ENCODE results near the gene USP50.
"Not testable (repeated sequence)": the region's sequence is repeated elsewhere in the genome, so short reads cannot be mapped to it uniquely, and the experiment has no call there.

Gene USP50

DNA sequence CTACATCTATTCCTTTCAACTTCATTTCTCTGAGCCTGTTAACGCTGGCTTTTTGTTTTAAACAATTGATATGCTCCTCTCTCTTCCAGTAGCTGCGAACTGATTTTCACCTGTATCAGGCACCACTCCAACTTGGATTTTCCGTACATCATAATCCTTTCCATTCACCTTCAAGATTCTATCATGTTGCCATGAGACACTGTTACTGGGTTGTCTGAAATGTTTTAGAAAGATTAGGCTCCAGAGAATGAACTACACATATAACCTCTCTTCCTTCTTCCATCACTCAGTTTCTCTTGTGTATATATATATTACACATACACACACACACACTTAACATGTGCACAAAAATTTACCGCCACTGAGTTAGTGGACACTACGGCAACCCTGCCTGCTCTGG is at the start of gene USP50:
TSS of gene USP50 (minus strand) at position 101 of the 400 bp plus-strand sequence. CDS start 141 bp downstream, outside the sequence.
- no peak for DNase-seq

DNA sequence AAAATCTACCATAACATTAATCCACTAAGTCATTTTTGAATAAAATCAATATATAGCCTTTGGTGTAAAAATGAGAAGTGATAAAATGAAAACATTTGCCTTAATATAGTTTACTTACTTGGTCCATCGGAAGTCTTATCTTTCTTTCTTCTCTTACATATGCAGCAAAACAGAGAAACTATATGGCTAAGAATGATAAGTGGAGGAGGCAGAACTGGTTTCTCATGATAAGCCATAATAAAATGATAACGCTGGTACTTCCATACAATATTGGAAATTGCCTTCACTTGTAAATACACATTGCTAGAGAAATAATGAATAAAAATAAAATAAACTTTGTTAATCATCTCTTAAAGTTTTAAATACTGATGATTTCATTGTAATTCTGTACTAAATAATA is 47.8 kb upstream of the USP50 start:
- DNase-seq: no peak

GRCh38 chr15:50593761-50594160 is 47.3 kb upstream of the USP50 start:
- no peak for DNase-seq

DNA sequence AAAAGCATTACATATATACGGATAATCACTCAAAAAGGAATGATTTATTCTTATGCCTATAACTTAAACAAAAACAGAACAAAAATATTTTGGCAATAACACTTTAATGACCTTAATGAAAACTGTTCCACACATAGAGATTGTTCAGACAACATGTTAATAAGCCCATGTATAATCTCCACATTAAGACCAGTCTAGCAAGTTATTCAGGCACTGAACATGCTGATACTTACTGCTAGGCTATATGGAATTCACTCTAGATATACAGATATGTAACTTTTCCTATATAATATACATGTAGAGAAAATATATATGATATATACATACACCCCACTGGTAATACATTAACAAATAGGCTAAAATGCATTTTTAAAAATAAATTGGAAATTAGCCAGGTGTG is 43.8 kb upstream of the USP50 start:
- no peak for DNase-seq

DNA sequence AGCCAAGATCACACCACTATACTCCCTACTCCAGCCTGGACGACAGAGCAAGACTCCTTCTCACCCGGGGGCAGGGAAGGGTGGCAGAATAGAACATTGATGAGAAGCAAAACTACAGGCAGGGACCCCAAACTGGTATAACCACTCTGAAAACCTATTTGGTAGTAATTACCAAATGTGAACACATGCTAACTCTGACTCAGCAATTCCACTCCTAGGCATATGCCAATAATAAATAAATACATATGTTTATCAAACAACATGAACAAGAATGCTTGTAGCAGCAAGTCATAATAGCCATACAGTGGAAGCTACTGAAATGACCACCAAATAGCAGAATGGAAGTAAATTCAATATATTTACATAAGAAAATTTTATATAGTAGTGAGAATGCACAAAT is 31.0 kb upstream of the USP50 start:
- DNase-seq: no peak

DNA sequence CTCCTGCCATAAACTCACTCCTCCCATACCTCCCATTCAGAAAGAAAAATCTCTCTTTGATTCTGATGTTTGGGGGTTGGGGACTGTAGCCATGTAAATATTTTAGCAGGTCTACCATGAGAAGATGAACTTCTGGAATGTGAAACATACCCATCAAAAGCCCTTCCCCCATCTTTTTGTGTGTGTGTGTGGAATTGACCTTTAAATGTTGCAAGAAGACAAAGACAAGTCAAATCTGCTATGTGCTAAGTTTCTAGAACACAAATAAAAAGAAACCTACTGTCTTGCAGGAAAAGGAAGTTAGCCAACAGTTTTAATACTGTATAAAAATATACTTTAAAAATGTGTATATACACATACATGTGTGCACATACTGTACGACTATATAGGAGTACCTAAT is 29.7 kb upstream of the USP50 start:
- no peak for DNase-seq

DNA sequence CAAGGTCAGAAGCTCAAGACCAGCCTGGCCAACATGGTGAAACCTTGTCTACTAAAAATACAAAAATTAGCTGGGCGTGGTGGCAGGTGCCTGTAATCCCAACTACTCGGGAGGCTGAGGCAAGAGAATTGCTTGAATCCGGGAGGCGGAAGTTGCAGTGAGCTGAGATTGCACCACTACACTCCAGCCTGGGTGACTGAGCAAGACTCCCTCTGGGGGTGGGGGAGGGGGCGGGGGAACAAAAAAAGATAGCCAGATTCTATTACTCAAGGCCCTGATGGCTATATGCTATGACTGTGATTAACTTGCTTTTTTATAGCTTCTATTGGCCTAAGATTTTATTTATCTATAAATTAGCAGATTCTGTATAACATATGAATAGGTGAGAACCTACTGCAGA is 27.4 kb upstream of the USP50 start:
- DNase-seq: not testable (repeated sequence)

GRCh38 chr15:50563756-50564155 is 17.3 kb upstream of the USP50 start:
- DNase-seq: no peak

DNA sequence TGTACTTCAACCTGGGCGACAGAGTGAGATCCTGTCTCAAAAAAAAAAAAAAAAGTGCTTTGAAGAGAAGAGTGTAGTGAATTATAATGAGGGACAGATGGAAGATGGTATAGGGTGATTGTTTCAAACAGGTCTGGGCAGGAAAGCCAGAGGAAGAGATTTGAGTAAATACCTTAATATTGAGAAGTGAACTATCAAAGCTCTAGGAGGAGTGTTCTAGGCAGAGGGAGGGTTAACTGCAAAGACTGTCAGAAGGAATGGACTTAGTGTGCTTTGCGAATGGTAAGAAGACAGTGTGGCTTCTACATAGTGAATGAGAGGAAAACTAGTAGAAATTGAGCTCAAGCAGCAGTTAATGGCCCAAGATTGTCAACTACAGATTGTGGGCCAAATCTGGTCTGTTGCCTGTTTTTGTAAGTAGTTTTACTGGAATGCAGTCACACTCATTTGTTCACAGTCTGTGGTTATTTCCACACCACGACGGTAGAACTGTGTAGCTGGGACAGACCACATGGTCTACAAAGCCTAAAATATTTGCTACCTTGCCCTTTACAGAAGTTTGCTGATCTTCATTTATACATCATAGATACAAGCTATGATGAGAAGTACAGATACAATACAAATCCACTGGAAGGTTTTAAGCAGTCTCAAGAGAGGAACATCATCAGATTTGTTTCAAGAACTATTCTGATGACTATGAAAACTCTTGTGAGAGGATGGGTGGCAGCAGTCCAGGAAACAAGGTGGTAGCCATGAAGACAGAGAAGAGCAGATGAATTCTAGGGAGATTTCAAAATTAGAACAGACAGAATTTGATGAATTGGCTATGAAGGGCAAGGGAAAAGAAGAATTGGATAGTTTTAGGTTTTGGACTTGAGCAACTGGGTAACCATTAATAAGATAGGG is 16.5 kb upstream of the USP50 start:
- DNase-seq: no peak

DNA sequence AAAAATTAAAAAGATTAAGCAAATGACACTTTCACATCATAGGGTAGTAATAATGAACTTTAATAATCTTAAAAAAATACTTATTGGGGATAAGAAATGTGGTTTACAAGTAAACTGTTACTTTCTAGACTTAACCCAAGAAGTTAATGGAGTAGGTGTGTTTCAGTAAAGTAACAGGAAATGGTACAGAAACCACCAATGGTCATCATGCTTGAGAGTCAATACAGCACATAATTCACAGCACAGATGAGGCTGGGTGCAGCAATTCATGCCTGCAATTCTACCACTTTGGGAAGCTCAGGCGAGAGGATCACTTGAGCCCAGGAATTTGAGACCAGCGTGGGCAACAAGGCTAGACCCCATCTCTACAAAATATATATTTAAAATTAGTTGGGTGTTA is 11.5 kb upstream of the USP50 start:
- DNase-seq: no peak

GRCh38 chr15:50556642-50557371 is 10.3 kb upstream of the USP50 start:
- no peak for DNase-seq

DNA sequence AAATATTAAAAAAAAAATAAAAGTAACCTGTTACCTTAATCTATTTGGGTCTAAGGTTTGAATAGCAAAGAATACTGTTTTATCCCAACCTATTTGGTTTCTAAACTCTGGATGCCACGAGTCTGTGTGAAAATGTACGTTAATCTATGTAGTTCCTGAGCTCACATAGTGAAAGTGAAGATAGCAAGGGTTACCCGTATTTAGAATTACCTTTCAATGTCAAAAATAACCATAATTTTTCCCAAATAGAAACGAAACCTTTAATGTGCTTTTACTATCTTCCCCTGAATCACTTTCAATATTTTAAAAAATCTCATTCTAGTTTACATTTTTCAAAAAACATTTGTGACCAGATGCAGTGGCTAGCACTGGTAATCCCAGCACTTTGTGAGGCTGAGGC is 5.8 kb upstream of the USP50 start:
- no peak for DNase-seq

DNA sequence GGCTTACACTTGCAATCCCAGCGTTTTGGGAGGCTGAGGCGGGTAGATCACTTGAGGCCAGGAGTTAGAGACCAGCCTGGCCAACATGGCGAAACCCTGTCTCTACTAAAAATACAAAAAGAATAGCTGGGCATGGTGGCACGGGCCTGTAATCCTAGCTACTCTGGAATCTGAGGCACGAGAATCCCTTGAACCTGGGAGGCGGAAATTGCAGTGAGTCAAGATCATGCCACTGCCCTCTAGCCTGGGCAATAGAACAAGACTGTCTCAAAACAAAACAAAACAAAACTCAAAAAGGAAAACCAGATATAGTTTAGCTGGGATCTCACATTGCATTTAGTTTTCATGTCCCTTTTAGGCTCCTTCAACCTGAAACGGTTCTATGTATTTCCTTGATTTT is 2.9 kb upstream of the USP50 start:
- DNase-seq: no peak

DNA sequence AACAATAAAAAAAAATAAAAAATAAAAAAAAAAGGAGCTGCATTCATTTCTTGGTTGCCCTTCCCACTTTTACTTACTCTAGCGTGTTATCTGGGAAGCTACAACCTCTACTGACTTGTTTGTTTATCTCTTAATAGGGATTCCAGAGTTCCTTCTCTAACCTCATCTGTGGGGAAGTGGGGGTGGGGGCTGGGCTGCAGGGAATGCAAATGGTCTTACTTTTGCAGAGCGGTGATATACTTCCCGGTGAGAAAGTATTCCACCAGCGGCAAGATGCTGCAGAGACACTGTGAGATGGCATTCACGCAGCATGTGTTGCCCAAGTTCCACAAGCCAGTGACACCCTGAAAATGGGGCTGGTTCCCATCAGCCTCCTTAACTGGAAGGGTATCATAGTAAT is 2.1 kb downstream of the USP50 start:
- no peak for DNase-seq

DNA sequence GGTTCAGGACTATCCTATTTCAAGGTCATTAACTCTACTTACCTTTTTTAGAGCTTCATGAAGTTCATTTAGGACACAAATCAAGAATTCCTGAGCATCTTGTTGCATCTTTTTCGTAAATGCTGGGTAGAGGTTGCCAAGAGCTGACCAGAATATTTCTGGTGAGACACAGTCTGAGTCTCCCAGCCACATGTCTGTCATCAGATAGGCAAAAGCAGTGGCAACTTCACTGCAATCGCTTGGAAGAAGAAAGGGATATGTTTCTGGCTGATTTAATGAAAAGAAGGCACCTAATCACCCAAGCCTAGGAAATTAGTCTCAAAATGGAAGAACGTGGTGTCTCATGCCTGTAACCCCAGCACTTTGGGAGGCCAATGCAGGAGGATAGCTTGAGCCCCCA is 2.9 kb downstream of the USP50 start:
- no peak for DNase-seq

GRCh38 chr15:50542887-50543210 is 3.6 kb downstream of the USP50 start:
- no peak for DNase-seq

DNA sequence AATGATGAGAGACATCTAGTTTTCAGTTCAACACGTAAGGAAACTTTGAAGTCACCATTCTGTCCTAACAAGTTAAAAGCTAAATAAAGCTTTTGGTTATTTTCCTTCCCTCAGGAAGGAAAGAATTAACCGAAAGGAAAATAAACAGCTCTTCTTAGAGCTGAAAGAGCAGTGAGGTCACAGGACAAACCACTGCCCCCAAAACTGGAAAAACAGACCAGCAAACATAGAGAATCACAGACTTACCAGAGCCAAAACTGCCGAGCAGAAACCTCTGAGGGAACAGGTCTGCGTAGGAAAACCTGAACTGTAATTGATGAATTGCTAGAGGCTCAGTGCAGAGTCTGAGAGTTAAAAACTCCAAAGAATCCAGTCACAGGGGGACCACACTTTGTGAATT is 14.7 kb downstream of the USP50 start:
- no peak for DNase-seq

DNA sequence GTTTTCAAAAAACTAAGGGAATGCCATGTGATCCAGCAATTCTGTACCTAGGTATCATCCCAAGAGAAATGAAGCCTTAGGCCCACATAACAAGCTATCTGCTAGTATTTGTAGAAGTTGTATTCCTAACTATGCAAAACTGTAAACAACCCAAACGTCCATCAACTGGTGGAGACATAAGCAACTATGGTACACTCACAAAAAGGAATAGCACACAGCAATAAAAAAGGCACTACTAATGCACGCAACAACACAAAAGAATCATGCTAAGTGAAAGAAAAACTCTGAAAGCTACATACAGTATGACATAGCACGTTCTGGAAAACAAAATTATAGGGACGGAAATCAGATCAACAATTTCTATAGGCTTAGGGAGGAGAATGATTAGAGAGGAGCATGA is 15.3 kb downstream of the USP50 start:
- no peak for DNase-seq

DNA sequence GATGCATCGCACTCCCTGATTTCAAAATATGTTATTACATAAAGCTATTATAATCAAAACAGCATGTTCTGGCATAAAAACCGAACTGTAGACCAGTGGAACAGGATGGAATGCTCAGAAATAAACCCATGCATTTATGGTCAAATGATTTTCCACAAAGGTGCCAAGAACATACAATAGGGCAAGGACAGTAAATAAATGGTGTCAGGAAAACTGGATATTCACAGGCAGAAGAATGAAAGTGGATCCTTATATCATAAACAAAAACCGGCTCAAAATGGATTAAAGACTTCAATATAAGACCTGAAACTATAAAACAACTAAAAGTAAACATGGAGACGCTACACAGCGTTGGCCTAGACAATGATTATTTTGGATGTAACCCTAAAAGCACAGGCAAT is 22.6 kb downstream of the USP50 start:
- no peak for DNase-seq

DNA sequence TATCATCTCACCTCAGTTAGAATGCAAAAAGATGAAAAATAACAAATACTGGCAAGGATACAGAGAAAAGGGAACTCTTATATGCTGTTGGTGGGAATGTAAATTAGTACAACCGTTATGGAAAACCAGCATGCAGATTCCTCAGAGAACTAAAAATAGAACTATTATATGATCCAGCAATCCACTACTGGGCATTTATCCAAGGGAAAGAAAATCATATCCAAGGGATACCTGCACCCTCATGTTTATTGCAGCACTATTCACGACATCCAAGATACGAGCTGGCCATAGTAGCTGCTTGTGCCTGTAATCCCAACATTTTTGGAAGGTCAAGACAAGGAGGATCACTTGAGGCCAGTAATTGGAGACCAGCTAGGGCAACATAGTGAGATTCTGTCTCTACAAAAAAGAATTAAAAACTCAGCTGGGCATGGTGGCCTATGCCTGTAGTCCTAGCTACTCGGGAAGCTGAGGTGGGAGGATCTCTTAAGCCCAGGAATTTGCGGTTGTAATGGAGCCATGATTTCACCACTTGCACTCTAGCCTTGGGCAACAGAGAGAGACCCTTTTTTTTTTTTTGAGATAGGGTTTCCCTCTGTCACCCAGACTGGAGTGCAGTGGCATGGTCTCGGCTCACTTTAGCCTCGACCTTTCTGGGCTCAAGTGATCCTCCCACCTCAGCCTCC is 26.6 kb downstream of the USP50 start:
- DNase-seq: no peak

DNA sequence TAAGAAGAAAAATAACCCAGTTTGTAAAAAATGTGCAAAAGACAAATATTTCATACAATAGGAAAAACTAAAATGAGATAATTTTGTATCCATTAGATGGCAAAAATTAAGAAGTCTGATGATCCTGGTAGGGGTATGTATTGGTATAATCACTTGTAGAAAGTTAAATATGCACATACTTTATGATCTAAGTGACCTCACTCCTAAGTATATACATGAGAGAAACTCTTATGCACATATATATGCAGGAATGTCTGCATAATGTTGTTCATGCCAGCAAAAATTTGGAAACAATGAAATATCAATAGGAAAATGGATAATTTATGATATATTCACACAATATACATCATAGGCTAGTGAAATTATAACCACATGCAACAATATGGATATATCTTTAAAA is 33.5 kb downstream of the USP50 start:
- DNase-seq: no peak

GRCh38 chr15:50506121-50506520 is 40.3 kb downstream of the USP50 start:
- peak in 25 of 56 donors; percentile 1 to 52 (median 17) for DNase-seq
